K562 (cell line): ENCODE data around the gene LRRC37A2. TPM values are rescaled to one million over a fixed set of nuclear protein-coding genes. Genes with fewer than 3 reads are reported as not detected.
"Not testable (repeated sequence)": the region's sequence is repeated elsewhere in the genome, so short reads cannot be mapped to it uniquely, and the experiment has no call there.

ENCODE experiments used
- ATAC-seq: fragments of 200-7000 bp; cut with Tn5 transposase; 3 replicates; pipeline ENCODE4 v1.9.1; 2020; ENCODE audit warnings: moderate library complexity
- BruUV-seq: library from RNA; stranded (reverse); fragments of 400-500 nt; replicated peaks from 2 replicates; lab custom pipeline; 2021; lab: Mats Ljungman, UMichigan
- CTCF ChIA-PET: fragments of 300-600 bp; formaldehyde crosslinking; extraction: SDS; loops from one replicate; lab custom pipeline; 2021; ENCODE audit warnings: low intra/inter-chr PET ratio; lab: Yijun Ruan, JAX
- POLR2A ChIA-PET: fragments of 300-600, 350-650 bp; sonication (Branson Sonifier 250); formaldehyde crosslinking; extraction: SDS; loops from one replicate; lab custom pipeline; 2021; ENCODE audit warnings: antibody characterized with exemption, inconsistent platforms; lab: Yijun Ruan, JAX
- DNase-seq, 4 experiments: peaks; one replicate each; pipeline versions ENCODE4 v3.0.0 to v3.0.0-alpha.2; 2011 to 2018; ENCODE audit warnings: low spot score in 3 of 4, mixed read lengths in 3 of 4; ENCODE audit errors: extremely low read depth in 1 of 4
- FAIRE-seq: peaks from 2 replicates; lab custom pipeline; 2011; peaks lifted over from hg19 to GRCh38; lab: Jason Lieb, UNC
- H2AFZ ChIP-seq: 2 replicates; pipeline ENCODE4 v1.6.0; 2011; ENCODE audit warnings: low read depth, low read length, control low read depth, inconsistent platforms
- H3K27ac ChIP-seq: fragments of 200-600 bp; 3 replicates; pipeline ENCODE4 v1.8.0; 2011; ENCODE audit warnings: low read depth, mild to moderate bottlenecking, control low read depth, inconsistent platforms, low read length, moderate library complexity, mixed read lengths; ENCODE audit errors: extremely low read depth
- H3K27me3 ChIP-seq, 2 experiments: fragments of 300-600 bp in 1 of 2; 2 replicates in 1 of 2; 3 replicates in 1 of 2; pipeline versions ENCODE4 v1.6.0 to v1.8.0; 2011; ENCODE audit warnings: inconsistent platforms in 2 of 2, low read length in 2 of 2, mild to moderate bottlenecking in 1 of 2, mixed read lengths in 1 of 2, moderate library complexity in 1 of 2; ENCODE audit not compliant: control insufficient read depth in 2 of 2, insufficient read depth in 2 of 2
- H3K36me3 ChIP-seq: fragments of 300-600 bp; 3 replicates; pipeline ENCODE4 v1.8.0; 2011; ENCODE audit warnings: mild to moderate bottlenecking, low read length, inconsistent platforms; ENCODE audit not compliant: control insufficient read depth, insufficient read depth
- H3K4me1 ChIP-seq, 2 experiments: fragments of 200-600 bp in 1 of 2; replicated peaks in 1 of 2; 2 replicates in 1 of 2; 3 replicates in 1 of 2; pipeline versions ENCODE4 v1.5.1 to v1.8.0; 2011; ENCODE audit warnings: inconsistent platforms in 2 of 2, low read length in 2 of 2, mild to moderate bottlenecking in 1 of 2, mixed read lengths in 1 of 2, moderate library complexity in 1 of 2; ENCODE audit not compliant: control insufficient read depth in 2 of 2, insufficient read depth in 2 of 2
- H3K4me2 ChIP-seq: 2 replicates; pipeline ENCODE4 v1.6.1; 2011; ENCODE audit warnings: low read length, control low read depth, inconsistent platforms, mixed read lengths; ENCODE audit not compliant: insufficient read depth
- H3K4me3 ChIP-seq: fragments of 200-600 bp; sonication (generic), shearing (Covaris generic); 2 replicates; pipeline ENCODE4 v1.5.1; 2016; ENCODE audit warnings: control low read depth, inconsistent platforms
- H3K79me2 ChIP-seq: fragments of 200-600 bp; 3 replicates; pipeline ENCODE4 v1.8.0; 2011; ENCODE audit warnings: low read length, inconsistent platforms; ENCODE audit not compliant: control insufficient read depth, insufficient read depth
- H3K9ac ChIP-seq, 2 experiments: 2 replicates each; pipeline versions ENCODE4 v1.6.0 to v1.6.1; 2011; ENCODE audit warnings: low read depth in 2 of 2, low read length in 2 of 2, control low read depth in 1 of 2, inconsistent platforms in 1 of 2, mild to moderate bottlenecking in 1 of 2, mixed read lengths in 1 of 2; ENCODE audit not compliant: insufficient read depth in 1 of 2
- H3K9me1 ChIP-seq: one replicate; pipeline ENCODE4 v1.6.0; 2011; ENCODE audit warnings: inconsistent platforms, mild to moderate bottlenecking, low read length, moderate library complexity; ENCODE audit not compliant: control insufficient read depth, insufficient read depth
- H3K9me3 ChIP-seq: replicated peaks from 2 replicates; pipeline ENCODE4 v1.5.1; 2011; ENCODE audit warnings: low read depth, low read length, inconsistent platforms; ENCODE audit not compliant: control insufficient read depth, insufficient read depth
- H4K20me1 ChIP-seq: replicated peaks from 2 replicates; pipeline ENCODE4 v1.6.1; 2011; ENCODE audit warnings: low read length, inconsistent platforms, mixed read lengths; ENCODE audit not compliant: control insufficient read depth, insufficient read depth
- POLR2G ChIP-seq: fragments of 200-400 bp; formaldehyde crosslinking; IDR thresholded peaks from 2 replicates; pipeline ENCODE4 v1.6.1; 2017; ENCODE audit warnings: low read depth, mild to moderate bottlenecking, antibody characterized with exemption, low read length, moderate library complexity
- WGBS: fragments of 100-300 bp; shearing (Covaris generic); methylation state at CpG from one replicate; pipeline ENCODE4 v1.1.6; 2016; ENCODE audit warnings: low coverage, mixed read lengths; ENCODE audit not compliant: insufficient coverage; ENCODE audit errors: missing lambda C conversion rate; 5-methylcytosine and 5-hydroxymethylcytosine counted together
- in situ Hi-C: fragments of 300-500 bp; cut with MboI; formaldehyde crosslinking; loops from 4 replicates; pipeline ENCODE4 v1.15.0; 2018; ENCODE audit warnings: inconsistent platforms, mixed read lengths
- intact Hi-C: fragments of 100-400 bp; cut with micrococcal nuclease; formaldehyde crosslinking; loops from 2 replicates; pipeline ENCODE4 v1.14.2; 2022
- polyA plus RNA-seq, 8 experiments: library from polyadenylated mRNA; depleted of rRNA in 4 of 8; stranded (reverse) in 5 of 8; unstranded in 3 of 8; fragments of >200 nt; fragmentation: Nextera tagmentation in 2 of 8; fragmentation: Illumina TruSeq in 1 of 8; extraction: Ambion mirVana in 2 of 8; extraction: Trizol in 1 of 8; gene quantifications; 2 replicates each; pipeline versions ENCODE4 v1.2.1 to v1.2.3, GENCODE V29; 2011 to 2014; ENCODE audit warnings: inconsistent platforms in 1 of 8, missing spikeins in 1 of 8
- total RNA-seq, 7 experiments: library from RNA; depleted of rRNA in 6 of 7; stranded (reverse); fragments of >200 nt in 6 of 7; fragmentation: Illumina TruSeq in 2 of 7; extraction: Trizol in 2 of 7; gene quantifications; 2 replicates each; pipeline versions ENCODE4 v1.2.1 to v1.2.3, GENCODE V29; 2011 to 2021; ENCODE audit warnings: low replicate concordance in 1 of 7

LRRC37A2 gene
- total and polyA plus RNA-seq, 9 of the 15 experiments (the other 6 are each of a cell fraction or from before 2014, with no cell fraction given), result 2.9 to 6.6 (median 4.7) TPM

DNA sequence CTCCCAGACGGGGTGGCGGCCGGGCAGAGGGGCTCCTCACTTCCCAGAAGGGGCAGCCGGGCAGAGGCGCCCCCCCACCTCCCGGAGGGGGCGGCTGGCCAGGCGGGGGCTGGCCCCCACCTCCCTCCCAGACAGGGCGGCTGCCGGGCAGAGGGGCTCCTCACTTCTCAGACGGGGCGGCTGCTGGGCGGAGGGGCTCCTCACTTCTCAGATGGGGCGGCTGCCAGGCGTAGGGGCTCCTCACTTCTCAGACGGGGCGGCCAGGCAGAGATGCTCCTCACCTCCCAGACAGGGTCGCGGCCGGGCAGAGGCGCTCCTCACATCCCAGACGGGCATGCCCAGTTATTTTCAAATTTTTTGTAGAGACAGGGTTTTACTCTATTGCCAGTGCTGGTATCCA is 22.4 kb downstream of the LRRC37A2 start:
- BruUV-seq, H3K4me2 ChIP-seq, H3K4me3 ChIP-seq, H3K9me1 ChIP-seq, H3K36me3 ChIP-seq, H3K27ac ChIP-seq, intact Hi-C loops, POLR2A ChIA-PET, ATAC-seq, H4K20me1 ChIP-seq, H3K79me2 ChIP-seq, H3K27me3 ChIP-seq, H3K9ac ChIP-seq, CTCF ChIA-PET, H3K9me3 ChIP-seq, FAIRE-seq, H2AFZ ChIP-seq, H3K4me1 ChIP-seq, DNase-seq: not testable (repeated sequence)
- in situ Hi-C loops, result loop anchor here (10.0 kb wide), 1 partner anchor 220 kb away; no protein-coding TSS in a partner anchor
- 88% methylated on average over 12 of the region's 22 CpGs for WGBS
- TF ChIP-seq POLR2G, result peak; percentile 39; the same call in 1 of the 2 replicates

DNA sequence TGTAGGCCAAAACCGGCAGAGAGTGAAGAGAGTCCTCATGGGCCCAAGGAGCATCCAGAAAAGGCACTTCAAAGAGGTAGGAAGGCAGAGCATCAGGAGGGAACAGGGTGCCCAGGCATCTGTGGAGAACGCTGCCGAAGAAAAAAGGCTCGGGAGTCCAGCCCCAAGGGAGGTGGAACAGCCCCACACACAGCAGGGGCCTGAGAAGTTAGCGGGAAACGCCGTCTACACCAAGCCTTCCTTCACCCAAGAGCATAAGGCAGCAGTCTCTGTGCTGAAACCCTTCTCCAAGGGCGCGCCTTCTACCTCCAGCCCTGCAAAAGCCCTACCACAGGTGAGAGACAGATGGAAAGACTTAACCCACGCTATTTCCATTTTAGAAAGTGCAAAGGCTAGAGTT is 36.3 kb downstream of the LRRC37A2 start:
- FAIRE-seq, H3K4me1 ChIP-seq, H3K27ac ChIP-seq, DNase-seq, H3K4me3 ChIP-seq, in situ Hi-C loops, ATAC-seq, H4K20me1 ChIP-seq, H3K79me2 ChIP-seq, H3K9me3 ChIP-seq, POLR2A ChIA-PET, H3K27me3 ChIP-seq, intact Hi-C loops, H3K9ac ChIP-seq, CTCF ChIA-PET, H3K4me2 ChIP-seq, H2AFZ ChIP-seq, BruUV-seq, H3K36me3 ChIP-seq, H3K9me1 ChIP-seq: not testable (repeated sequence)
- 88% methylated on average over 7 of the region's 10 CpGs for WGBS

GRCh38 chr17:46559155-46559554 is 46.9 kb downstream of the LRRC37A2 start:
- H3K79me2 ChIP-seq, H3K4me3 ChIP-seq, H3K36me3 ChIP-seq, DNase-seq, H3K4me2 ChIP-seq, H3K9me3 ChIP-seq, BruUV-seq, H2AFZ ChIP-seq, H3K4me1 ChIP-seq, H3K9ac ChIP-seq, in situ Hi-C loops, H4K20me1 ChIP-seq, H3K27me3 ChIP-seq, CTCF ChIA-PET, H3K27ac ChIP-seq, POLR2A ChIA-PET, FAIRE-seq, H3K9me1 ChIP-seq, intact Hi-C loops: not testable (repeated sequence)
- ATAC-seq, result peak; percentile 66
- WGBS, result no CpG with 5 or more reads among the region's 20 CpGs

DNA sequence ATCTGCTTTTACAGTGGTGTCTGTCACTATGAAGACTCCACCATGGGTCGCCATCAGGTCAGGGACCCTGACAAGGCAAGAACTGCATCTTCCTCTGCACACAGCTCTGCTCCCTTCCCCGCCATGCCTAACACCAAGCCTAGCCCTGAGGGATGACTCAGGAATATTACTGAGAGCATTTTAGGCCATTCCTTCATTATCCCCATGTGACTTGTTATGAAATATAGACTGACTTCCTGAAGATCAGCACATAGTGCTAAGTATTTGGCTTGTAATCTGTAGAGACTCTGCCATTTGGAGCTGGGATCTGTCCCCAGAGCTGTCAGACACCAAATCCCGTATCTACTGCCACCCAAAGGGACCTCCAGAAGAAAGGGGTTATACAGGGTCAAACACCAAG is 47.8 kb downstream of the LRRC37A2 start:
- H3K9me3 ChIP-seq, intact Hi-C loops, H3K79me2 ChIP-seq, H3K27ac ChIP-seq, BruUV-seq, H3K9me1 ChIP-seq, H3K4me2 ChIP-seq, in situ Hi-C loops, H3K4me1 ChIP-seq, POLR2A ChIA-PET, H4K20me1 ChIP-seq, CTCF ChIA-PET, H3K9ac ChIP-seq, H2AFZ ChIP-seq, H3K27me3 ChIP-seq, DNase-seq, H3K36me3 ChIP-seq, H3K4me3 ChIP-seq, FAIRE-seq: not testable (repeated sequence)
- no CpG with 5 or more reads among the region's 3 CpGs for WGBS
- ATAC-seq, result peak; percentile 59; the same call in 2 of the 3 replicates
